Measurements from ENCODE around the gene JMJD1C. TPM values are rescaled to one million over a fixed set of nuclear protein-coding genes. Genes with fewer than 3 reads are reported as not detected.

The JMJD1C gene
- total and polyA plus RNA-seq, 12 donors: 14.4 to 70.4 (median 39.2) TPM

DNA sequence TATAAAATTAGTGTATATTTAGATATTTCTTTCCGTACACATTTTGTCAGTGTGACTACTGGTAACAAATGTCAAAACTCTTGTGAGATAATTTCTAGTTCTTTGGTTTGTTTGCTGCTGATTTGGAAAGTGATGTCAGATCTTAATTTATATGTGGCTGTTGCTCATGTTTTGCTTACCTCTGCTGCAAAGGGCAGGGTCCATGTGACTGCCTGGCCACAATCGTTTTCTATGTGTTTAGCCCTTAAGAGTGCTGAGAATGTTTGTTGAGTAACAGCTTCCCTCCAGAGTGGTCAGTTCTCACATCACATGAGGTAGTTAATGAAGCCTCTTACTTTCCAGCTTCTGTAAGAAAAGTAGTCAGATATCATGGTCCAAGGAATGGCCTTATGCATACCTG, 328.5 kb downstream of the JMJD1C start:
- WGBS, 2 donors: 60 to 61% methylated on average over 2 of the region's 2 CpGs
- no peak for DNase-seq
- Histone ChIP-seq H3K9me3 (no peaks in the 10 kb centered on the region), H3K27me3 (no peaks in the 10 kb centered on the region), H3K27ac (peak overlapping the region in 1 of 10 donors; percentile 5), H3K4me1 (peaks cover 0 to 53% (median 38%) of the 10 kb centered on the region in 9 donors), H3K4me3 (no peak overlapping the region), H3K36me3 (peaks cover 0 to 24% (median 0%) of the 10 kb centered on the region in 9 donors)
- intact Hi-C loops (cut with DNase I): no loop called here
- no peak for ATAC-seq
- TF ChIP-seq, protein P1, sequence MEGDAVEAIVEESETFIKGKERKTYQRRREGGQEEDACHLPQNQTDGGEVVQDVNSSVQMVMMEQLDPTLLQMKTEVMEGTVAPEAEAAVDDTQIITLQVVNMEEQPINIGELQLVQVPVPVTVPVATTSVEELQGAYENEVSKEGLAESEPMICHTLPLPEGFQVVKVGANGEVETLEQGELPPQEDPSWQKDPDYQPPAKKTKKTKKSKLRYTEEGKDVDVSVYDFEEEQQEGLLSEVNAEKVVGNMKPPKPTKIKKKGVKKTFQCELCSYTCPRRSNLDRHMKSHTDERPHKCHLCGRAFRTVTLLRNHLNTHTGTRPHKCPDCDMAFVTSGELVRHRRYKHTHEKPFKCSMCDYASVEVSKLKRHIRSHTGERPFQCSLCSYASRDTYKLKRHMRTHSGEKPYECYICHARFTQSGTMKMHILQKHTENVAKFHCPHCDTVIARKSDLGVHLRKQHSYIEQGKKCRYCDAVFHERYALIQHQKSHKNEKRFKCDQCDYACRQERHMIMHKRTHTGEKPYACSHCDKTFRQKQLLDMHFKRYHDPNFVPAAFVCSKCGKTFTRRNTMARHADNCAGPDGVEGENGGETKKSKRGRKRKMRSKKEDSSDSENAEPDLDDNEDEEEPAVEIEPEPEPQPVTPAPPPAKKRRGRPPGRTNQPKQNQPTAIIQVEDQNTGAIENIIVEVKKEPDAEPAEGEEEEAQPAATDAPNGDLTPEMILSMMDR (IDR thresholded peaks at IDR 0.05): no peak

DNA sequence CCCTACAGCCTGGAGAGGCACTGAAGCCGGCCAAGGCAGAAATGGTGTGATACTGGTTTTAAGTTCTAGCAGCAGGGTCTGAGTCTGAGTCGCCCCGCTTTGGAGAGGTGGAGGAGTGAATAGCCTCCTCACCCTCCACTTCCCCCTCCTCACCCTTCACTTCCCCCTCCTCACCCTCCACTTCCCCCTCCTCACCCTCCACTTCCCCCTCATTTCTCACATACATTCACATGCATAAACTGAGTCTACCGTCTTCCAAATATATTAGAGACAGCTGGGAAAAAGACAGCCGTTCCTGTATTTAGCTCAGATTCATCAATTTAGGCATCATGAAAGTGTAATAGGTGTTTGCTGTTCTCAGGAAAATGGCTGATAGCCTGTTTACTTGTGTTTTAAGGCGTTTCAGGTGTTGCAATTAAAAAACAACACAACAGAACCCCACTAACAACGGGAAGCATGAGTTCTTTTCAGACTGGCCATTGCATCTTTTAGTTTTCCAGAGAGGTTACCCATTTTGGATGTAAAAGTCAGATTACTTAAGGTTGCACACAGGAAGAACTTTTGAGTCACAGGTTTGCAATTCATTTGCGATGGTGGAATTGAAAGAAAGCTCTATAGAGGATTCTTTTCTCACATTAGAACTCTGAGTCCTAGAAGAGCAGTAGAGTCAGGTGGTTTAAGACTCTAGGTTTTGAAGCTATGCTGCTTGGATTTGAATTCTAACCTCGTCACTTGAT, 331.8 kb downstream of the JMJD1C start:
- intact Hi-C loops (cut with DNase I): loop anchor here in 2 of 10 donors (1.0 to 2.0 kb wide), 2 partner anchors 19 kb away; no protein-coding TSS in a partner anchor
- ATAC-seq (no peak), DNase-seq (no peak)
- Histone ChIP-seq H3K27me3 (no peaks in the 10 kb centered on the region), H3K9me3 (no peaks in the 10 kb centered on the region), H3K4me3 (peak overlapping the region; percentile 77 to 99 (median 94)), H3K4me1 (peaks cover 0 to 43% (median 38%) of the 10 kb centered on the region in 9 donors), H3K36me3 (peaks cover 0 to 5% (median 0%) of the 10 kb centered on the region in 9 donors), H3K27ac (peak overlapping the region; percentile 73 to 98 (median 93))
- TF ChIP-seq, protein P1 (IDR thresholded peaks at IDR 0.05): no peak
- WGBS, 2 donors: 14 to 15% methylated on average over 9 of the region's 9 CpGs

DNA sequence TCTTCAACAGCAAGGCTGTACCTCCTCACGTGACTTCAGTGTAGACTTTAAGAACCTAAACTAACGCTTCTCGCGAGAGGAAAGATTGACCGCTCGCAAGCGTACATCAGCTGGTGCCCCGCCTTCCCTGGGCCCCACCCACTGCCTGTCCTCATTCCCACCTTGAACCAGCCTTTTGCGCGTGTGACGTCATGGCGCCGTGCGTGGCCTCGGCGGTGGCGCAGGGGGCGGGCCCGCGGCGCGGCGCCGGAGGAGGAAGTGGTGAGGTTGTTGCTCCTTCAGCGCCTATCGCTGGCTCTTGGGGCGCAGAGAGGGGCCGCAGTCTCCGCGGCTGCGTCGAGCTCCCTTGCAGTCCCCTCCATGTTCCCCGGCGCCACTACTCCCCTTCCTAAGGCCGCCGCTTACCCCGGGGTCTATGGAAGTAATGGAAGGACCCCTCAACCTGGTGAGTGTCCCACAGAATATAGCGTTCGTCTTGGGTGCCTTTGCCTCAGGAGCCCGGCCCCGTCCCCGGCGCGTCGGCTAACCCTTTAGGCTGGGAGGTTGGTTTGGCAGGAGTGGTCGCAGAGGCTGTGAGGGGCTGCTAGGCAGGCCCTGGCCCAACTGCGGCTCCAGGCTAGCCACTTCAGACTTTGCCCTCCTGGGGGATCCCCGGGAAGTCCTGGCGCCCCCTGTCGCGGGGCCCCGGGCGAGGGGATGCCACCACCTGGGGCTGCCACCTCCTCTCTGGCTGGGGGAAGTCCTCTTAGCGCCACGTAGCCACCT, 332.5 kb downstream of the JMJD1C start, which contains the start of gene NRBF2:
NRBF2 (plus strand) TSS at position 273 of the 765 bp plus-strand sequence; CDS start at position 416, 143 bp downstream.
- Histone ChIP-seq H3K4me3 (peak within 1 kb of the TSS; percentile 77 to 99 (median 94)), H3K4me1 (peaks cover 0 to 43% (median 38%) of the 10 kb centered on the region in 9 donors), H3K27ac (peak within 1 kb of the TSS; percentile 73 to 98 (median 93)), H3K9me3 (no peaks in the 10 kb centered on the region), H3K36me3 (peaks cover 0 to 5% (median 0%) of the 10 kb centered on the region in 9 donors), H3K27me3 (no peaks in the 10 kb centered on the region)
- TF ChIP-seq, protein P1 (IDR thresholded peaks at IDR 0.05): peak in 6 of 9 donors; percentile 9 to 41 (median 30)
- ATAC-seq (peak; percentile 99 to 100 (median 100)), DNase-seq (peak; percentile 98)
- 0 to 1% methylated on average over 55 of the region's 55 CpGs for whole genome bisulfite sequencing, 2 donors
- intact Hi-C loops (cut with DNase I): loop anchor here in 2 of 10 donors (1.0 to 2.0 kb wide), 2 partner anchors 18 kb away; no protein-coding TSS in a partner anchor

DNA sequence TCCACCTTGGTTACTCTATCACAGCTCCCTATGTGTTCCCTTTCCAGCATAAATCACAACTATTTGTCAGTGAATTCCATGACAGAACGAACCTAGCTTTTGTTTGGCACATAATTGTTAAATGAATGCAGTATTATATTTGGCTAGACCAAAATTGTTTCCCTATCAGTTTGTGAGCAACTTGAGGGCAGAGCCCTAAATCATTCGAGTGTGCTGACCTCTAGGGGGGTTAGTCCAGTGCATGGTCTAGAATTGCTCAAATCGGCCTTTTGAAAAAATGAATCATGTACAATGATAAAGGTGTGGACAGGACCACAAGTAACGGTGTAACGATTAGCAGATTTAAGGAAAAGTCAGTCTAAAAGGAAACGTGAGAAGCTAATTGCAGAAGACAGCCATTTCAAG, 333.1 kb downstream of the JMJD1C start:
- intact Hi-C loops (cut with DNase I): loop anchor here in 2 of 10 donors (1.0 to 2.0 kb wide), 2 partner anchors 17 to 18 kb away; no protein-coding TSS in a partner anchor
- DNase-seq: no peak
- Histone ChIP-seq H3K4me1 (peaks cover 0 to 43% (median 37%) of the 10 kb centered on the region in 9 donors), H3K36me3 (peaks cover 0 to 5% (median 0%) of the 10 kb centered on the region in 9 donors), H3K27ac (peak overlapping the region in 9 of 10 donors; percentile 88 to 98 (median 94)), H3K4me3 (peak overlapping the region; percentile 77 to 99 (median 94)), H3K27me3 (no peaks in the 10 kb centered on the region), H3K9me3 (no peaks in the 10 kb centered on the region)
- WGBS, 2 donors: 59 to 63% methylated on average over 6 of the region's 6 CpGs
- peak in 4 of 8 donors; percentile 0 to 9 (median 4) for ATAC-seq
- TF ChIP-seq, protein P1 (IDR thresholded peaks at IDR 0.05): peak in 2 of 9 donors; percentile 4 to 6

Data from heart right ventricle (tissue), 16 donors.